ENCODE results near the gene CCIN.

DNA sequence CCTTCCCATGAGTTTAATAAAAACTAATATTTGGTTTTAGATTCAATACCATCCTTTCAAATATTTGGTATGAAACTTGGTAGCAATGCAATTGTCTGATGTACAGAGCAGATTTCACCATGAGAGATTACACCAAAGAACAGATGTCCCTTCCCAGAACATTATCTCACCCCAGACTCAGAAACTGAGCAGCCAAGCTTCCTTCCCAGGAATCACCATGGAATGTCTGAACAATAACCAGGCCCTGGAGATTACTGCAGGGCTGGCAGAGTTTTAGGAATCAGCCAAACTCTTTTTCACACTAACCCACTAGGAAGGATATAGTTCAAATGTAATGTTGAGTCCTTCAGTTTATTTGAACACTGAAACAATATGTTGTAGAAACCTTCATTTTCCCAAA, 45.4 kb downstream of the CCIN start:
- TF ChIP-seq, protein P1, sequence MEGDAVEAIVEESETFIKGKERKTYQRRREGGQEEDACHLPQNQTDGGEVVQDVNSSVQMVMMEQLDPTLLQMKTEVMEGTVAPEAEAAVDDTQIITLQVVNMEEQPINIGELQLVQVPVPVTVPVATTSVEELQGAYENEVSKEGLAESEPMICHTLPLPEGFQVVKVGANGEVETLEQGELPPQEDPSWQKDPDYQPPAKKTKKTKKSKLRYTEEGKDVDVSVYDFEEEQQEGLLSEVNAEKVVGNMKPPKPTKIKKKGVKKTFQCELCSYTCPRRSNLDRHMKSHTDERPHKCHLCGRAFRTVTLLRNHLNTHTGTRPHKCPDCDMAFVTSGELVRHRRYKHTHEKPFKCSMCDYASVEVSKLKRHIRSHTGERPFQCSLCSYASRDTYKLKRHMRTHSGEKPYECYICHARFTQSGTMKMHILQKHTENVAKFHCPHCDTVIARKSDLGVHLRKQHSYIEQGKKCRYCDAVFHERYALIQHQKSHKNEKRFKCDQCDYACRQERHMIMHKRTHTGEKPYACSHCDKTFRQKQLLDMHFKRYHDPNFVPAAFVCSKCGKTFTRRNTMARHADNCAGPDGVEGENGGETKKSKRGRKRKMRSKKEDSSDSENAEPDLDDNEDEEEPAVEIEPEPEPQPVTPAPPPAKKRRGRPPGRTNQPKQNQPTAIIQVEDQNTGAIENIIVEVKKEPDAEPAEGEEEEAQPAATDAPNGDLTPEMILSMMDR (IDR thresholded peaks at IDR 0.05), result no peak
- TF ChIP-seq POLR2A (IDR thresholded peaks at IDR 0.05), result no peak

Measured in Peyer's patch (tissue), 4 donors.